GM12892 (cell line): ENCODE data around the gene KLF4.
"Not testable (repeated sequence)": the region's sequence is repeated elsewhere in the genome, so short reads cannot be mapped to it uniquely, and the experiment has no call there.

Source experiments
- DNase-seq: peaks from one replicate; pipeline ENCODE4 v3.0.0; 2011; ENCODE audit not compliant: insufficient read length
- FAIRE-seq: peaks from 2 replicates; lab custom pipeline; 2011; peaks lifted over from hg19 to GRCh38; lab: Jason Lieb, UNC
- POLR2A ChIP-seq: IDR thresholded peaks from 2 replicates; pipeline ENCODE4 v1.6.1; 2011; ENCODE audit warnings: low read depth, low read length, control low read depth
- POLR2AphosphoS5 ChIP-seq: IDR thresholded peaks from 2 replicates; pipeline ENCODE4 v1.6.1; 2011; ENCODE audit warnings: low read depth, low read length, control low read depth
- TAF1 ChIP-seq: IDR thresholded peaks from 2 replicates; pipeline ENCODE4 v1.6.1; 2011; ENCODE audit warnings: low read depth, mild to moderate bottlenecking, control low read depth, low read length, borderline replicate concordance

The KLF4 gene

GRCh38 chr9:107496976-107497375 is 7.4 kb upstream of the KLF4 start:
- TF ChIP-seq POLR2A (no peak), TAF1 (no peak), POLR2AphosphoS5 (no peak)
- FAIRE-seq (no peak), DNase-seq (no peak)

DNA sequence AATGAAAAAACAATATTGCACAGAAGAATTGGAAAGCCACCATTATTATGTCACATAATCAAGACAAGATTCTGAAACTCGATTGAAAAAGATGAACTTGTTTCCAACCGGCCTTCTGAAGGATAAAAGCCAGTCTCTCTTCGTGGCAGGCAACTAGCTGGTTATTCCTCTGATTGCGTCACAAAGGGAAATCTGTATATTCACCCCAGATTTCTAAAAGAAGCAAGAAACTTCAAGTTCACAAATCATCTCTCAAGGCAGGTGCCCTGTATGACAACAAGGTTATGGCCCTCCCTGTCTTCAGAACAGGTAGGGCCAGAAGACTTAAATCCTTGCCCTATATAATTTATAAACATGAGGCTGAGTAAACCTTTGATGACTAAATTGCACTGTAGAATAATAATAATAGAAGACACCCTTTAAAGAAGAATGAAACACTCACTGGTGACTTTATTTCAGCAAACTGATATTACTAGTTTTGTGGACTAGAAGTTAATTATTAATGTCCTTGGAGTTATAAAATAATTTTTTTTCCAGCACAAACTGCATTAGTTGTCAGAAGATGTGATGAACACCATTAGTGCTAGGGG is 2.9 kb upstream of the KLF4 start:
- FAIRE-seq, result no peak
- no peak for DNase-seq
- TF ChIP-seq POLR2AphosphoS5, result no peak
- TF ChIP-seq TAF1, result no peak

- no peak for FAIRE-seq
Observed at GRCh38 chr9:107491081-107492053, 1.8 kb upstream of the KLF4 start.

GRCh38 chr9:107490606-107490970 is 1.0 kb upstream of the KLF4 start:
- DNase-seq, FAIRE-seq: not testable (repeated sequence)

More at GRCh38 chr9:107491081-107492053, 1.8 kb upstream of the KLF4 start:
- TF ChIP-seq POLR2AphosphoS5, result no peak
- no peak for TF ChIP-seq POLR2A
- TF ChIP-seq TAF1, result no peak
- no peak for DNase-seq

GRCh38 chr9:107489144-107489673 is 360 bp downstream of the KLF4 start:
- no peak for DNase-seq
- TF ChIP-seq TAF1 (no peak), POLR2AphosphoS5 (no peak), POLR2A (no peak)

DNA sequence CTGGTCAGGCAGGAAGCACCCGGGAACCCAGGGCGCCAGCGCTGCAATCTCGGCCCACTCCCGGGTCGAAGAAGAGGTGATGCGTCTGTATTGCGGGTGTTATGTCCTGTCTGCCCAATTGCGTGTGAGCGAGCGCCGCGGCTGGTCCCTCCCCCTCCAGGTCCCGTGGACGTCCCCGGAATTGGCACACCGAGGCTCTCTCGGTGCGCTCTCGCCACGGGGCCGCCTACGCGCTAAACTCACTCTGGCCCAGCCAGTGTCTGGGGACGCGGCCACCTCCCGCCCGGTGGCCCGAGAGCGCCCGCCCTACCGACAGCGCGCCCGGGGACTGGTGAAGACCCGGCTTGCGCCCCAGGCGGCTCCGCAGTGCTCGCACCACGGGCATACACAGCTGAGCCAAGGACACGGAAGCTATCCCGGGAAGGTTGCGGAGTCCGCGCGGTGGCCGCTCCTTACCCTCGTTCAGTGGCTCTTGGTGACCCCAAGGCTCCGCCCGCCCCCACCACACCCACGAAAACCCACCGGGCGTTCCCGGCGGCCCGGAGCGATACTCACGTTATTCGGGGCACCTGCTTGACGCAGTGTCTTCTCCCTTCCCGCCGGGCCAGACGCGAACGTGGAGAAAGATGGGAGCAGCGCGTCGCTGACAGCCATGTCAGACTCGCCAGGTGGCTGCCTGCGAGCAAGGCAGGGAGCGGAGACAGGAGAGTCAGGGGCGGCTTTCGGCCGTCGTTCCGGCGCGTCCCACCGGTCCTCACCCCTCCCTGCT is 1.0 kb downstream of the KLF4 start:
- FAIRE-seq, result no peak
- peak; percentile 25 for DNase-seq
- TF ChIP-seq POLR2AphosphoS5 (no peak), TAF1 (no peak), POLR2A (no peak)

More at GRCh38 chr9:107489144-107489673, 360 bp downstream of the KLF4 start:
- FAIRE-seq, result no peak

DNA sequence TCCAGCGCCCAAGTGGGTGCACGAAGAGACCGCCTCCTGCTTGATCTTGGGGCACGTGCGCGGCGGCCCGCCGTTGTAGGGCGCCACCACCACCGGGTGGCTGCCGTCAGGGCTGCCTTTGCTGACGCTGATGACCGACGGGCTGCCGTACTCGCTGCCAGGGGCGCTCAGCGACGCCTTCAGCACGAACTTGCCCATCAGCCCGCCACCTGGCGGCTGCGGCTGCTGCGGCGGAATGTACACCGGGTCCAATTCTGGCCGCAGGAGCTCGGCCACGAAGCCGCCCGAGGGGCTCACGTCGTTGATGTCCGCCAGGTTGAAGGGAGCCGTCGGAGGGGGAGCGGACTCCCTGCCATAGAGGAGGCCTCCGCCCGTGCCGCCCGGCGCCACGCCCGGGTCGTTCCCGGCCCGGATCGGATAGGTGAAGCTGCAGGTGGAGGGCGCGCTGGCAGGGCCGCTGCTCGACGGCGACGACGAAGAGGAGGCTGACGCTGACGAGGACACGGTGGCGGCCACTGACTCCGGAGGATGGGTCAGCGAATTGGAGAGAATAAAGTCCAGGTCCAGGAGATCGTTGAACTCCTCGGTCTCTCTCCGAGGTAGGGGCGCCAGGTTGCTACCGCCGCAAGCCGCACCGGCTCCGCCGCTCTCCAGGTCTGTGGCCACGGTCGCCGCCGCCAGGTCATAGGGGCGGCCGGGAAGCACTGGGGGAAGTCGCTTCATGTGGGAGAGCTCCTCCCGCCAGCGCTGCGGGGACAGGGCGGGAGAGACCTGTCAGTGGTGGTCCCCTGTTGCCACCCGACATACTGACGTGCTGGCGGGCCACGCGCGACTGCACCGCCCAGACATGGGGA is 1.8 kb downstream of the KLF4 start:
- no peak for DNase-seq
- no peak for FAIRE-seq
- TF ChIP-seq TAF1 (no peak), POLR2A (no peak), POLR2AphosphoS5 (no peak)

DNA sequence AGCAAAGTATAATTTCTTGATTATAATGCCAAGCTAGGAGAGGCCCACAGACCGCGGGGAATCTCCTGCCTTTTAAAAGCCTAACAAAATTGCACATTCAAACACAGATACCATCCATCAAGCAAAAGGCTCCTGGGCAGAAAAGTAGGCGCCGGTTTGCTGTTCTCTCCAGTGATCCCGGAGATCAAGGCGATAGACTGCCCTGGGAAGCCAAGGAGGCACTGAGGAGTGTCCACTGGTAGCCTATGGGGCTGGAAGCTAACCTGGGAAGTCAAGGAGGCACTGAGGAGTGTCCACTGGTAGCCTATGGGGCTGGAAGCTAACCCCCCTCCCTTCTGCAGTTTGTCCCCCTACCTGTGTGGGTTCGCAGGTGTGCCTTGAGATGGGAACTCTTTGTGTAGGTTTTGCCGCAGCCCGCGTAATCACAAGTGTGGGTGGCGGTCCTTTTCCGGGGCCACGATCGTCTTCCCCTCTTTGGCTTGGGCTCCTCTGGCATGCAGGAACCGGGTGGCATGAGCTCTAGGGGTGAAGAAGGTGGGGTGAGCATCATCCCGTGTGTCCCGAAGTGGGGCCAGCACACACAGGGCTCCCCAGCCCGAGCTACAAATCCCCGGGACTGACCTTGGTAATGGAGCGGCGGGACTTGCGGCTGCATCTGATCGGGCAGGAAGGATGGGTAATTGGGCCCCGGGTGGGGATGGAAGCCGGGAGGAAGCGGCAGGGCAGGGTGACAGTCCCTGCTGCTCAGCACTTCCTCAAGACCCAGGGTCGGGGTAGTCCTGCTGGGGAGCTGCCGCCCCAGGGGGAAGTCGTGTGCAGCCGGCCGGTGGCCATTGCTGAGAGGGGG is 2.7 kb downstream of the KLF4 start:
- TF ChIP-seq POLR2AphosphoS5 (no peak), POLR2A (no peak), TAF1 (no peak)
- no peak for DNase-seq
- FAIRE-seq, result no peak

DNA sequence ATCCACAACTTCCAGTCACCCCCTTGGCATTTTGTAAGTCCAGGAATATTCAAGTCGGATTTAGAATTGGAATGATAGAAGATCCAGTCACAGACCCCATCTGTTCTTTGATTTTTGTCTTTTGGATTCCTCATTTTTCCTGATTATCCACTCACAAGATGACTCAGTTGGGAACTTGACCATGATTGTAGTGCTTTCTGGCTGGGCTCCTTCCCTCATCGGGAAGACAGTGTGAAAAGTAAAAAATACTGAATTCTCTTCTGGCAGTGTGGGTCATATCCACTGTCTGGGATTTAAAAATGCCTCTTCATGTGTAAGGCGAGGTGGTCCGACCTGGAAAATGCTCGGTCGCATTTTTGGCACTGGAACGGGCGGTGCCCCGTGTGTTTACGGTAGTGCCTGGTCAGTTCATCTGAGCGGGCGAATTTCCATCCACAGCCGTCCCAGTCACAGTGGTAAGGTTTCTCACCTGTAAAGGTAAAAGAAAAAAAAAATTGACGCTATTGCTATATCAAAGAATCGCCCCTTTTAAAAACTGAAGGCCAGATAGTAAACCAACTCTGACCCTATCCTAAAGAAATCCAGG is 4.0 kb downstream of the KLF4 start:
- DNase-seq (no peak), FAIRE-seq (no peak)
- TF ChIP-seq POLR2A (no peak), TAF1 (no peak), POLR2AphosphoS5 (no peak)
